HG03469 (cell line): ENCODE data around the gene MVP.

Experiments
- ATAC-seq: cut with Tn5 transposase; IDR thresholded peaks from one replicate; pipeline ENCODE4 v1.9.1; 2021; ENCODE audit warnings: mild to moderate bottlenecking, moderate library complexity, moderate number of reproducible peaks; ENCODE audit not compliant: unreplicated experiment

MVP gene

GRCh38 chr16:29840240-29840639 is 20.0 kb downstream of the MVP start:
- ATAC-seq: no peak

- ATAC-seq: no peak
Observed at GRCh38 chr16:29841631-29842030, 21.4 kb downstream of the MVP start.

GRCh38 chr16:29842732-29843346 is 22.6 kb downstream of the MVP start:
- ATAC-seq: no peak

GRCh38 chr16:29843931-29844330 is 23.7 kb downstream of the MVP start:
- no peak for ATAC-seq

- no peak for ATAC-seq
Observed at GRCh38 chr16:29844575-29845331, 24.5 kb downstream of the MVP start.

- ATAC-seq: no peak
Observed at GRCh38 chr16:29845656-29846055, 25.4 kb downstream of the MVP start.

GRCh38 chr16:29848420-29849297 is 28.4 kb downstream of the MVP start:
- ATAC-seq: no peak

- ATAC-seq: no peak
Observed at GRCh38 chr16:29849505-29849904, 29.2 kb downstream of the MVP start.

- no peak for ATAC-seq
Observed at GRCh38 chr16:29850998-29851397, 30.7 kb downstream of the MVP start.

GRCh38 chr16:29852654-29853053 is 32.4 kb downstream of the MVP start:
- ATAC-seq: no peak

- no peak for ATAC-seq
Observed at GRCh38 chr16:29854520-29855100, 34.3 kb downstream of the MVP start.

- no peak for ATAC-seq
Observed at GRCh38 chr16:29857133-29857760, 37.0 kb downstream of the MVP start.

- ATAC-seq: no peak
Observed at GRCh38 chr16:29858149-29858849, 38.0 kb downstream of the MVP start.

GRCh38 chr16:29858974-29859373 is 38.7 kb downstream of the MVP start:
- no peak for ATAC-seq

- ATAC-seq: no peak
Observed at GRCh38 chr16:29860218-29860617, 40.0 kb downstream of the MVP start.

- no peak for ATAC-seq
Observed at GRCh38 chr16:29862383-29862883, 42.2 kb downstream of the MVP start.

GRCh38 chr16:29862884-29863668 is 42.8 kb downstream of the MVP start, which contains the start of gene CDIPT:
Gene CDIPT, minus strand, starts transcription at chr16:29863226. Its CDS starts 369 bp downstream, at chr16:29862857.
- peak; percentile 85 for ATAC-seq

GRCh38 chr16:29863669-29863984 is 43.4 kb downstream of the MVP start:
- no peak for ATAC-seq

GRCh38 chr16:29864205-29864604 is 43.9 kb downstream of the MVP start:
- ATAC-seq: no peak
